Gastrocnemius medialis (tissue), 4 donors: Measurements from ENCODE around the gene ITPKB.

Experiments
- POLR2A ChIP-seq, 2 donors: fragments of 450-650 bp; IDR thresholded peaks; one replicate each; pipeline ENCODE4 v1.6.1; 2017; ENCODE audit warnings: antibody characterized with exemption in 2 of 2, mild to moderate bottlenecking in 2 of 2, moderate library complexity in 2 of 2
- TF ChIP-seq, protein P1 (sequence below), 5 experiments: fragments of 450-650 bp in 3 of 5; fragments of 200-600 bp in 2 of 5; sonication (generic) in 2 of 5; IDR thresholded peaks in 4 of 5; conservative IDR thresholded peaks in 1 of 5; 1 replicate in 4 of 5; 2 replicates in 1 of 5; pipeline ENCODE4 v1.5.1; 2016 to 2019; ENCODE audit warnings: antibody characterized with exemption in 5 of 5, mild to moderate bottlenecking in 3 of 5, moderate library complexity in 3 of 5

DNA sequence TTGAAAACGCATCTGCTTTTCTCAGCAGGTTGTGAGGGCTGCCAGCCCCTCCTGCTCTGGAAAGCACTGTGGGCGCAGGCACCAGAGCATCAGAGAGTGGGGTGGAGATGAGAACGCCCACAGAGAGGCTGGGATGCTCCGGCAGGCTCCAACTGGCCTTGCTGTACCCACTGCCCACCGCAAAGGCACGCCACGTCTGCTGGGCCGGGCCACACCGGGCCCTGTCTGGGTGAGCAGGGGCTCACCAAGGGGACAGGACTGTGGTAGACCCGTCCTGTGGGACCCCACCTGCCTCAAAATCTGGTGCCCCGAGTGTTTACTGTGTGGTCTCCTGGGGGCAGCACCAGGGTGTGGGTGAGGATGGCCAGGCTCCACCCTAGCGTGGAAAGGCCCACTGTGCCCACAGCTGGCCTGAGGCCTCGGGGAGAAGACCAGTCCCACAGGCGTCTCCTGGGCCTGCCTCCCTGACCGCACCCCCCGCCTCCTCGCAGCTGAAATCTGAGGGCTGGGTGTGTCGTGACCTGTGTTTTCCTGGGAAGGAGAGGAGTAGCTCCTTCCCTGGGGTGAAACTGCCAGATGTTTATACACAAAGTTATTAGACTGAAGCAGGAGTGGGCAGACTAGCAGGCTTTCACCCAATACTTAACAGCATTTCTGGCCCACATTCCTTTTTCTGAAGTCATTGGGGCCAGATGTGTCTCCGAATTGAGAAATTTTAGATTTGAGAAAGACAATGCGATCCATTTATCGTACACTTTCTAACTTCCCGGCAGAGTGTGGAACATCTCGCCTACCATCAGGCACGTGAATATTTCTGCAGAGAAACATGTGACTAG is 136.7 kb downstream of the ITPKB start:
- TF ChIP-seq, protein P1, sequence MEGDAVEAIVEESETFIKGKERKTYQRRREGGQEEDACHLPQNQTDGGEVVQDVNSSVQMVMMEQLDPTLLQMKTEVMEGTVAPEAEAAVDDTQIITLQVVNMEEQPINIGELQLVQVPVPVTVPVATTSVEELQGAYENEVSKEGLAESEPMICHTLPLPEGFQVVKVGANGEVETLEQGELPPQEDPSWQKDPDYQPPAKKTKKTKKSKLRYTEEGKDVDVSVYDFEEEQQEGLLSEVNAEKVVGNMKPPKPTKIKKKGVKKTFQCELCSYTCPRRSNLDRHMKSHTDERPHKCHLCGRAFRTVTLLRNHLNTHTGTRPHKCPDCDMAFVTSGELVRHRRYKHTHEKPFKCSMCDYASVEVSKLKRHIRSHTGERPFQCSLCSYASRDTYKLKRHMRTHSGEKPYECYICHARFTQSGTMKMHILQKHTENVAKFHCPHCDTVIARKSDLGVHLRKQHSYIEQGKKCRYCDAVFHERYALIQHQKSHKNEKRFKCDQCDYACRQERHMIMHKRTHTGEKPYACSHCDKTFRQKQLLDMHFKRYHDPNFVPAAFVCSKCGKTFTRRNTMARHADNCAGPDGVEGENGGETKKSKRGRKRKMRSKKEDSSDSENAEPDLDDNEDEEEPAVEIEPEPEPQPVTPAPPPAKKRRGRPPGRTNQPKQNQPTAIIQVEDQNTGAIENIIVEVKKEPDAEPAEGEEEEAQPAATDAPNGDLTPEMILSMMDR (IDR thresholded peaks at IDR 0.05 in 4 of 5, conservative IDR thresholded peaks at IDR 0.05 in 1 of 5): no peak
- TF ChIP-seq POLR2A (IDR thresholded peaks at IDR 0.05): peak in 1 of 2 donors; percentile 16
